Keratinocyte (primary cell): ENCODE data around the gene CD7. TPM values are rescaled to one million over a fixed set of nuclear protein-coding genes. Genes with fewer than 3 reads are reported as not detected.

ENCODE experiments used
- DNase-seq: peaks from one replicate; pipeline ENCODE4 v3.0.0-alpha.2; 2011; ENCODE audit warnings: low read depth, missing footprints, low spot score
- FAIRE-seq: peaks from 2 replicates; lab custom pipeline; 2011; peaks lifted over from hg19 to GRCh38; lab: Jason Lieb, UNC
- H2AFZ ChIP-seq: 2 replicates; pipeline ENCODE4 v1.6.0; 2012; ENCODE audit warnings: low read length, control low read depth, inconsistent platforms; ENCODE audit not compliant: control insufficient read depth
- H3K27ac ChIP-seq: 2 replicates; pipeline ENCODE4 v1.5.1; 2011; ENCODE audit warnings: low read length; ENCODE audit not compliant: control insufficient read depth, insufficient read depth
- H3K27me3 ChIP-seq: 3 replicates; pipeline ENCODE4 v1.6.0; 2011; ENCODE audit warnings: low read length; ENCODE audit not compliant: control insufficient read depth, insufficient read depth; ENCODE audit errors: extremely low read depth
- H3K36me3 ChIP-seq, 2 experiments: 2 replicates in 1 of 2; 3 replicates in 1 of 2; pipeline ENCODE4 v1.5.1; 2011; ENCODE audit warnings: low read length in 2 of 2, mild to moderate bottlenecking in 1 of 2; ENCODE audit not compliant: control insufficient read depth in 2 of 2, insufficient read depth in 2 of 2; ENCODE audit errors: extremely low read depth in 1 of 2
- H3K4me1 ChIP-seq: 3 replicates; pipeline ENCODE4 v1.5.1; 2011; ENCODE audit warnings: low read length; ENCODE audit not compliant: control insufficient read depth, insufficient read depth; ENCODE audit errors: extremely low read depth
- H3K4me2 ChIP-seq: 3 replicates; pipeline ENCODE4 v1.6.0; 2011; ENCODE audit warnings: low read depth, low read length; ENCODE audit not compliant: control insufficient read depth, insufficient read depth; ENCODE audit errors: extremely low read depth
- H3K4me3 ChIP-seq, 3 experiments: fragments of 200-600 bp in 1 of 3; sonication (generic) in 1 of 3; 2 replicates in 2 of 3; 3 replicates in 1 of 3; pipeline ENCODE4 v1.5.1; 2011 to 2016; ENCODE audit warnings: low read length in 3 of 3, mild to moderate bottlenecking in 3 of 3, control low read depth in 2 of 3, inconsistent platforms in 1 of 3, low read depth in 1 of 3, mixed read lengths in 1 of 3, mixed run types in 1 of 3, moderate library complexity in 1 of 3; ENCODE audit not compliant: control insufficient read depth in 2 of 3, insufficient read depth in 2 of 3; ENCODE audit errors: extremely low read depth in 1 of 3
- H3K79me2 ChIP-seq: 2 replicates; pipeline ENCODE4 v1.6.0; 2012; ENCODE audit warnings: low read length; ENCODE audit not compliant: control insufficient read depth, insufficient read depth
- H3K9ac ChIP-seq: 3 replicates; pipeline ENCODE4 v1.6.0; 2011; ENCODE audit warnings: low read length; ENCODE audit not compliant: control insufficient read depth, insufficient read depth; ENCODE audit errors: extremely low read depth
- H3K9me1 ChIP-seq: 3 replicates; pipeline ENCODE4 v1.6.0; 2011; ENCODE audit warnings: low read length; ENCODE audit not compliant: control insufficient read depth, insufficient read depth; ENCODE audit errors: extremely low read depth
- H3K9me3 ChIP-seq: 2 replicates; pipeline ENCODE4 v1.5.1; 2012; ENCODE audit warnings: low read depth, low read length; ENCODE audit not compliant: control insufficient read depth
- H4K20me1 ChIP-seq: 3 replicates; pipeline ENCODE4 v1.6.0; 2011; ENCODE audit warnings: low read length; ENCODE audit not compliant: control insufficient read depth, insufficient read depth; ENCODE audit errors: extremely low read depth
- CTCF ChIP-seq, 3 experiments: IDR thresholded peaks in 1 of 3; conservative IDR thresholded peaks in 1 of 3; optimal IDR thresholded peaks in 1 of 3; 2 replicates in 2 of 3; 3 replicates in 1 of 3; pipeline versions ENCODE3 to v1.5.1; 2011; ENCODE audit warnings: low read length in 3 of 3, mild to moderate bottlenecking in 3 of 3, moderate library complexity in 2 of 3, control low read depth in 1 of 3, inconsistent platforms in 1 of 3; ENCODE audit not compliant: insufficient read depth in 2 of 3; ENCODE audit errors: extremely low read depth in 1 of 3
- EZH2 ChIP-seq: IDR thresholded peaks from one replicate; pipeline ENCODE4 v1.6.1; 2012; ENCODE audit warnings: inconsistent platforms, mild to moderate bottlenecking, low read length, moderate library complexity
- dilution Hi-C: fragments of 300-500 bp; cut with MboI; formaldehyde crosslinking; loops from one replicate; pipeline ENCODE4 v1.7.0; 2020; ENCODE audit warnings: low sequenced_read_pairs; ENCODE audit not compliant: extremely low pct_ligation_motif_present
- polyA plus RNA-seq, 5 experiments: library from polyadenylated mRNA; depleted of rRNA in 3 of 5; stranded (reverse) in 3 of 5; stranded (forward) in 1 of 5; unstranded in 1 of 5; fragments of >200 nt; gene quantifications; 1 replicate in 1 of 5; 2 replicates in 3 of 5; 3 replicates in 1 of 5; pipeline versions ENCODE4 v1.2.1 to v1.2.3, GENCODE V29; 2011 to 2012; ENCODE audit warnings: missing spikeins in 2 of 5, low read depth in 1 of 5, low replicate concordance in 1 of 5

The CD7 gene
- polyA plus RNA-seq, 1 donor (not counting 4 experiments of a cell fraction or from before 2014, with no cell fraction given), result not detected

- dilution Hi-C loops, result no loop called here
Observed at GRCh38 chr17:82320140-82320840, 2.9 kb upstream of the CD7 start.

GRCh38 chr17:82319619-82320062 is 2.2 kb upstream of the CD7 start:
- Histone ChIP-seq H3K9me3 (peaks cover 15% of the 10 kb centered on the region), H3K79me2 (no peaks in the 10 kb centered on the region), H3K9ac (no peak overlapping the region), H3K9me1 (no peaks in the 10 kb centered on the region), H3K4me1 (peaks cover 1% of the 10 kb centered on the region), H3K27ac (no peak overlapping the region), H3K36me3 (no peaks in the 10 kb centered on the region), H3K4me2 (no peak overlapping the region), H2AFZ (no peak overlapping the region), H4K20me1 (no peaks in the 10 kb centered on the region), H3K4me3 (no peak overlapping the region), H3K27me3 (peaks cover 45% of the 10 kb centered on the region)
- TF ChIP-seq EZH2 (no peak), CTCF (optimal IDR thresholded peaks at IDR 0.05 in 1 of 3, IDR thresholded peaks at IDR 0.05 in 1 of 3, conservative IDR thresholded peaks at IDR 0.05 in 1 of 3; ENCODE audit: extremely low read depth in 1 of 3, insufficient read depth in 2 of 3, low read length in 3 of 3) (no peak)
- dilution Hi-C loops, result no loop called here
- FAIRE-seq, result no peak
- DNase-seq, result no peak

More at GRCh38 chr17:82320140-82320840, 2.9 kb upstream of the CD7 start:
- Histone ChIP-seq H3K4me1 (peaks cover 8% of the 10 kb centered on the region), H3K27ac (no peak overlapping the region), H3K27me3 (peaks cover 38% of the 10 kb centered on the region), H3K9ac (no peak overlapping the region), H4K20me1 (no peaks in the 10 kb centered on the region), H3K4me2 (no peak overlapping the region), H3K9me3 (peaks cover 15% of the 10 kb centered on the region), H3K9me1 (peaks cover 2% of the 10 kb centered on the region), H3K4me3 (no peak overlapping the region), H2AFZ (no peak overlapping the region), H3K79me2 (no peaks in the 10 kb centered on the region), H3K36me3 (no peaks in the 10 kb centered on the region)
- DNase-seq (no peak), FAIRE-seq (no peak)
- TF ChIP-seq EZH2, result no peak
- TF ChIP-seq CTCF (optimal IDR thresholded peaks at IDR 0.05 in 1 of 3, IDR thresholded peaks at IDR 0.05 in 1 of 3, conservative IDR thresholded peaks at IDR 0.05 in 1 of 3; ENCODE audit: extremely low read depth in 1 of 3, insufficient read depth in 2 of 3, low read length in 3 of 3), result no peak
